ENCODE results near the gene THEMIS2. TPM values are rescaled to one million over a fixed set of nuclear protein-coding genes. Genes with fewer than 3 reads are reported as not detected.
"Not testable (repeated sequence)": the region's sequence is repeated elsewhere in the genome, so short reads cannot be mapped to it uniquely, and the experiment has no call there.

Gene THEMIS2
- 2.1 and 2.4 TPM in 2 replicates for total RNA-seq

- TF ChIP-seq, protein P1, sequence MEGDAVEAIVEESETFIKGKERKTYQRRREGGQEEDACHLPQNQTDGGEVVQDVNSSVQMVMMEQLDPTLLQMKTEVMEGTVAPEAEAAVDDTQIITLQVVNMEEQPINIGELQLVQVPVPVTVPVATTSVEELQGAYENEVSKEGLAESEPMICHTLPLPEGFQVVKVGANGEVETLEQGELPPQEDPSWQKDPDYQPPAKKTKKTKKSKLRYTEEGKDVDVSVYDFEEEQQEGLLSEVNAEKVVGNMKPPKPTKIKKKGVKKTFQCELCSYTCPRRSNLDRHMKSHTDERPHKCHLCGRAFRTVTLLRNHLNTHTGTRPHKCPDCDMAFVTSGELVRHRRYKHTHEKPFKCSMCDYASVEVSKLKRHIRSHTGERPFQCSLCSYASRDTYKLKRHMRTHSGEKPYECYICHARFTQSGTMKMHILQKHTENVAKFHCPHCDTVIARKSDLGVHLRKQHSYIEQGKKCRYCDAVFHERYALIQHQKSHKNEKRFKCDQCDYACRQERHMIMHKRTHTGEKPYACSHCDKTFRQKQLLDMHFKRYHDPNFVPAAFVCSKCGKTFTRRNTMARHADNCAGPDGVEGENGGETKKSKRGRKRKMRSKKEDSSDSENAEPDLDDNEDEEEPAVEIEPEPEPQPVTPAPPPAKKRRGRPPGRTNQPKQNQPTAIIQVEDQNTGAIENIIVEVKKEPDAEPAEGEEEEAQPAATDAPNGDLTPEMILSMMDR (IDR thresholded peaks at IDR 0.05; ENCODE audit: insufficient read depth, low read length, severe bottlenecking) = no peak
- no peaks in the 10 kb centered on the region for H3K27me3 ChIP-seq (ENCODE audit: control insufficient read depth, insufficient read depth, low read length)
- no peaks in the 10 kb centered on the region for H3K36me3 ChIP-seq (ENCODE audit: control insufficient read depth, insufficient read depth, low read length)
- FAIRE-seq (no peak), DNase-seq (ENCODE audit: low read depth) (no peak)
- peak within 1 kb of the TSS; percentile 57 for H3K4me3 ChIP-seq (ENCODE audit: low read depth, low read length)
Observed at GRCh38 chr1:27872059-27872801, at the start of gene THEMIS2. THEMIS2 (plus strand) TSS chr1:27872544; CDS start chr1:27872572, 28 bp downstream.

DNA sequence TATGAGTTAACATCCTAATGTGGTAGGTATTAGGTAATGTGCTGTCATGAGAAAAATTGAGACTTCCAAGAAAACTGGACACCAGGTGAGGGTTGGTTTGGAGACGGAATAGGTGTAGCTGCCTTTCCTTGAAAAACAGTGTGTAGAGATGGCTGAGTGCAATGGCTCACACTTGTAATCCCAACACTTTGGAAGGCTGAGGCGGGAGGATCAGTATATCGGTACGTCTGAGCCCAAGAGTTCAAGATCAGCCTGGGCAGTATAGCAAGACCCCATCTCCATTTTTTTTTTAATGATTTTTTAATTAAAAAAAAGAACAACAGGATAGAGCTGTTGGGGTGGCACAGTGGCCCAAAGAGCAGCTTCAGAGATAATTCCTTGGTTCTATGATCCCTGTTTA, 48.6 kb upstream of the THEMIS2 start:
- H3K27me3 ChIP-seq (ENCODE audit: control insufficient read depth, insufficient read depth, low read length) = no peaks in the 10 kb centered on the region
- FAIRE-seq (no peak), DNase-seq (ENCODE audit: low read depth) (no peak)
- H3K36me3 ChIP-seq (ENCODE audit: control insufficient read depth, insufficient read depth, low read length) = peaks cover 4% of the 10 kb centered on the region
- no peak overlapping the region for H3K4me3 ChIP-seq (ENCODE audit: low read depth, low read length)
- TF ChIP-seq, protein P1 (IDR thresholded peaks at IDR 0.05; ENCODE audit: insufficient read depth, low read length, severe bottlenecking) = no peak

DNA sequence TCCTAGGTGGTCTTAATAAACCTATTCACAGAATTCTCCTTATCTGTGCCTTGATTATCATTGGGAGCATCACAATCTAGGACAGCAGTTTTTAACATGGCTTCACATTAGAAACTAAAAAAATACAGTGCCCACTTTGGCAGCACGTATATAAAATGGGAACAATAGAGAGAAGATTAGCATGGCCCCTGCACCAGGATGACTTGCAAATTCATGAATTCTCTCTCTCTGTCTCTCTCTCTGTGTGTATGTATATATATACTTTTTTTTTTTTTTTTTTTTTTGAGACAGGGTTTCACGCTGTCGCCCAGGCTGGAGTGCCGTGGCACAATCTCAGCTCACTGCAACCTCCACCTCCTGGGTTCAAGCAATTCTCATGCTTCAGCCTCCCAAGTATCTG, 47.9 kb upstream of the THEMIS2 start:
- peaks cover 3% of the 10 kb centered on the region for H3K36me3 ChIP-seq (ENCODE audit: control insufficient read depth, insufficient read depth, low read length)
- H3K4me3 ChIP-seq (ENCODE audit: low read depth, low read length) = no peak overlapping the region
- TF ChIP-seq, protein P1 (IDR thresholded peaks at IDR 0.05; ENCODE audit: insufficient read depth, low read length, severe bottlenecking) = no peak
- DNase-seq (ENCODE audit: low read depth) (no peak), FAIRE-seq (no peak)
- H3K27me3 ChIP-seq (ENCODE audit: control insufficient read depth, insufficient read depth, low read length) = no peaks in the 10 kb centered on the region

DNA sequence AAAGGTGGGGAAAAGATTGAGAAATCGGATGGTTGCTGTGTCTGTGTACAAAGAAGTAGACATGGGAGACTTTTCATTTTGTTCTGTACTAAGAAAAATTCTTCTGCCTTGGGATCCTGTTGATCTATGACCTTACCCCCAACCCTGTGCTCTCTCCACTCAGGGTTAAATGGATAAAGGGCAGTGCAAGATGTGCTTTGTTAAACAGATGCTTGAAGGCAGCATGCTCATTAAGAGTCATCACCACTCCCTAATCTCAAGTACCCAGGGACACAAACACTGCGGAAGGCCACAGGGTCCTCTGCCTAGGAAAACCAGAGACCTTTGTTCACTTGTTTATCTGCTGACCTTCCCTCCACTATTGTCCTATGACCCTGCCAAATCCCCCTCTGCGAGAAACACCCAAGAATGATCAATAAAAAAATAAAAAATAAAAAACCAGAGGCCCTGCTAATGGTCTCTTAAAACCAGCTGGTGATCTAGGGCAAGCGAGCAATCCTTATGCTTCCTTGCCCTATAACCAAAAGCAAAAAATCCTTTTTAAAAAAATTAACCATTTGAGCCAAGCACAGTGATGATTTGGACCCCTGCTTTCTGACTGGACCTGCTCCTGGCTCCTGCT, 42.9 kb upstream of the THEMIS2 start:
- DNase-seq (ENCODE audit: low read depth); H3K27me3 ChIP-seq (ENCODE audit: control insufficient read depth, insufficient read depth, low read length); H3K36me3 ChIP-seq (ENCODE audit: control insufficient read depth, insufficient read depth, low read length); FAIRE-seq; H3K4me3 ChIP-seq (ENCODE audit: low read depth, low read length): not testable (repeated sequence)

DNA sequence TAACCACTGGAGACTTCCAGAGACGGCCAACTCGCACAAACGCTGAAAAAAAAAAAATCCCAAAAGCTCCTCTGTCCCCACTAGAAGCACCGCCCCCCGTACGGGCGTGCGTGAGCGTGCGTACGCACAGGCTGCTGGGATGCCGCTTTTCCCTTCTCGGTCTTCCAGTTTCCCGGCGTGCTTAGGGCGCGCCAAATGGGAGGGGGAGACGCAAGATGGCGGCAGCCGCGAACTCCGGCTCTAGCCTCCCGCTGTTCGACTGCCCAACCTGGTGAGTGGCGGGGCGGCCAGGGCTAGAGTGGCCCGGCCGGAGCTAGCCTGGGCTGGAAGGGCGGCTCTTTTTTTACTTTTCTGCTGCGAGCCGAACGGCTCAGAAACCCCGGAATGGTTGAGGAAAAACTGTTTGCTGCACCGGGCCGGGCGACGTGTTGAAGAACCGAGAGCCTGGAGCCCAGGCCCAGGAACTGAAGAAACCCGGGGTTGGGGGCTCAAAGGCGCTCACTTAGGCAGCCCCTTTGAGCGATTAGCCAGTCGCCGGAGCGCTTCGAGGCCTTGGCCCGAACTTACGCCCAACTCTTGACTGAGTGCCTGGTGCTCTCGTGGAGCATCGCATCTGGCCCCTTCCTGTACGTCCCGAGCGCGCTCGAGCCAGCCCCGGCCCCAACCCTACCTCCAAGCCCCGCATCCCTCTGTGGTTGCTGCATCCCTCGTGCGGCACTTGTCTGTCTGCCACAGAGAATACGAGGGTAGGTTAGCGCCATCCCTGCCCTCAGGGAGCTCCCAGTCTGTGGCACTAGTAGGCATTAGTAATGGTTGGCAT, 41.5 kb upstream of the THEMIS2 start, which contains the start of gene PPP1R8:
Gene PPP1R8 (plus strand): TSS at position 162 of the 820 bp plus-strand sequence. CDS start 54 bp downstream, at position 216.
- DNase-seq (ENCODE audit: low read depth) (peak; percentile 90), FAIRE-seq (no peak)
- H3K27me3 ChIP-seq (ENCODE audit: control insufficient read depth, insufficient read depth, low read length) = no peaks in the 10 kb centered on the region
- peak within 1 kb of the TSS; percentile 89 for H3K4me3 ChIP-seq (ENCODE audit: low read depth, low read length)
- TF ChIP-seq, protein P1 (IDR thresholded peaks at IDR 0.05; ENCODE audit: insufficient read depth, low read length, severe bottlenecking) = no peak
- no peaks in the 10 kb centered on the region for H3K36me3 ChIP-seq (ENCODE audit: control insufficient read depth, insufficient read depth, low read length)

Data from bronchial epithelial cell (primary cell).